Caki2 (cell line): ENCODE data around the gene HHAT. TPM values are rescaled to one million over a fixed set of nuclear protein-coding genes. Genes with fewer than 3 reads are reported as not detected.

Experiments used
- DNase-seq: peaks from one replicate; pipeline ENCODE4 v3.0.0-alpha.2; 2015; ENCODE audit warnings: low read depth
- in situ Hi-C: cut with HindIII; loops from 2 replicates; pipeline ENCODE4 v1.10.0; 2016; ENCODE audit warnings: low sequenced_read_pairs, low pct_unique_long_range_greater_than_20kb, mixed read lengths
- total RNA-seq: library from RNA; depleted of rRNA; stranded (reverse); fragments of >200 nt; shearing (Covaris generic); gene quantifications from 2 replicates; pipeline ENCODE4 v1.2.3, GENCODE V29; 2014; ENCODE audit warnings: low replicate concordance

Gene HHAT
- total RNA-seq, 1 experiment from 2014 or later: 6.2 TPM

- DNase-seq: no peak
- in situ Hi-C loops: no loop called here
Measured at GRCh38 chr1:210311726-210312493, 16.8 kb upstream of the HHAT start.

GRCh38 chr1:210313046-210313595 is 15.6 kb upstream of the HHAT start:
- no peak for DNase-seq
- in situ Hi-C loops: no loop called here

GRCh38 chr1:210313921-210314320 is 14.8 kb upstream of the HHAT start:
- in situ Hi-C loops: no loop called here

GRCh38 chr1:210315529-210315928 is 13.2 kb upstream of the HHAT start:
- in situ Hi-C loops: no loop called here
- DNase-seq: no peak

More at GRCh38 chr1:210313921-210314320, 14.8 kb upstream of the HHAT start:
- no peak for DNase-seq

GRCh38 chr1:210321131-210321530 is 7.6 kb upstream of the HHAT start:
- in situ Hi-C loops: no loop called here
- DNase-seq: no peak

GRCh38 chr1:210321552-210321951 is 7.2 kb upstream of the HHAT start:
- in situ Hi-C loops: no loop called here
- no peak for DNase-seq

- DNase-seq: no peak
- in situ Hi-C loops: no loop called here
Measured at GRCh38 chr1:210323957-210324356, 4.7 kb upstream of the HHAT start.

- no peak for DNase-seq
- in situ Hi-C loops: no loop called here
Measured at GRCh38 chr1:210325026-210325670, 3.6 kb upstream of the HHAT start.

GRCh38 chr1:210328032-210328745 is 513 bp upstream of the HHAT start:
- DNase-seq: no peak
- in situ Hi-C loops: no loop called here

- in situ Hi-C loops: no loop called here
- no peak for DNase-seq
Measured at GRCh38 chr1:210330279-210330866, 1.7 kb downstream of the HHAT start.

GRCh38 chr1:210332233-210332632 is 3.5 kb downstream of the HHAT start:
- no peak for DNase-seq
- in situ Hi-C loops: no loop called here

GRCh38 chr1:210332719-210333398 is 4.2 kb downstream of the HHAT start:
- in situ Hi-C loops: no loop called here
- DNase-seq: no peak

- no peak for DNase-seq
- in situ Hi-C loops: no loop called here
Measured at GRCh38 chr1:210335001-210335400, 6.3 kb downstream of the HHAT start.

GRCh38 chr1:210336362-210336761 is 7.7 kb downstream of the HHAT start:
- no peak for DNase-seq
- in situ Hi-C loops: no loop called here

GRCh38 chr1:210339500-210339899 is 10.8 kb downstream of the HHAT start:
- in situ Hi-C loops: no loop called here
- DNase-seq: no peak

GRCh38 chr1:210340311-210340710 is 11.6 kb downstream of the HHAT start:
- DNase-seq: no peak
- in situ Hi-C loops: no loop called here

GRCh38 chr1:210340841-210341240 is 12.1 kb downstream of the HHAT start:
- no peak for DNase-seq
- in situ Hi-C loops: no loop called here
